ENCODE results near the gene MYO5A.
"Not testable (repeated sequence)": the region's sequence is repeated elsewhere in the genome, so short reads cannot be mapped to it uniquely, and the experiment has no call there.

MYO5A gene

DNA sequence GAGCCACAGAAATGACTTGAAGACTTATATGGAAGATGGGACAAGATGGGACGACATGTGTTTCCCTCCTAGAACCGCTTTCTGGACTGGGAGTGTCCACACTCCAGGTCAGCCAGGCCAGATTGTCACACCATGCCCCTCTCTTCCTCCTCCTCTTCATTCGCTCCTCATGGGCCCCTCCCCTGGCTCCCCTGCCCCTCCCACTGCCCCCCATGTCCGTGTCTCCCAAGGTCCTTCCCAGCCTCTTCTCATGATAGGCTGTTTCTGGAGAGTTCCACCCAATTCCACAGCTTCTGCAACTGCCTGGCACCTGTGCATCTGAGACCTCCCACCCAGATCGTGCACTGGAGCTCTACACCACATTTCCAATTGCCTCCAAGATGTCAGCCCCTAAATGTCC, 239.7 kb downstream of the MYO5A start:
- no peak for TF ChIP-seq CTCF (IDR thresholded peaks at IDR 0.05; ENCODE audit: low read depth, low read length)
- H3K4me3 ChIP-seq (ENCODE audit: low read depth, low read length), result no peak overlapping the region

- no peak for TF ChIP-seq CTCF (IDR thresholded peaks at IDR 0.05; ENCODE audit: low read depth, low read length)
- H3K4me3 ChIP-seq (ENCODE audit: low read depth, low read length), result no peak overlapping the region
Measured at GRCh38 chr15:52288051-52288942, 240.4 kb downstream of the MYO5A start.

- TF ChIP-seq CTCF (IDR thresholded peaks at IDR 0.05; ENCODE audit: low read depth, low read length), result no peak
- no peak overlapping the region for H3K4me3 ChIP-seq (ENCODE audit: low read depth, low read length)
Measured at GRCh38 chr15:52287114-52287513, 241.6 kb downstream of the MYO5A start.

- H3K4me3 ChIP-seq (ENCODE audit: low read depth, low read length), result not testable (repeated sequence)
Measured at GRCh38 chr15:52285941-52286340, 242.7 kb downstream of the MYO5A start.

DNA sequence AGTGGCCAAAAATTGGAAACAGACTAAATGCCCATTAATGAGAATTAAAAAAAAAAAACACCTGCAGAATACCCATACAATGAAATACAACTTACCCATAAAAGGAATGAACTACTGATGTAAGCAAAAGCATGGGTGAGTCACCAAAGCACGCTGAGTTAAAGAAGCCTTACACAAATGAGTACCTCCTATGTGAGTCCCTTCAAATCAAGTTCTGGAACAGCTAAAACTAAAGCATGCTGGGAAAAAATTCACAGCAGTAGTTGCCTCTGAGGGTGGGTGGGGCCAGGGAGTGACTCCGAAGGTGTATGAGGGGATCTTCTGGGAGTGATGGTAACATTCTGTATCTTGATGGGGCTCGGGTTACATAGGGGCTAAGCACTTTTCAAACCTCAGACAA, 244.5 kb downstream of the MYO5A start:
- no peak for TF ChIP-seq CTCF (IDR thresholded peaks at IDR 0.05; ENCODE audit: low read depth, low read length)
- H3K4me3 ChIP-seq (ENCODE audit: low read depth, low read length), result no peak overlapping the region

DNA sequence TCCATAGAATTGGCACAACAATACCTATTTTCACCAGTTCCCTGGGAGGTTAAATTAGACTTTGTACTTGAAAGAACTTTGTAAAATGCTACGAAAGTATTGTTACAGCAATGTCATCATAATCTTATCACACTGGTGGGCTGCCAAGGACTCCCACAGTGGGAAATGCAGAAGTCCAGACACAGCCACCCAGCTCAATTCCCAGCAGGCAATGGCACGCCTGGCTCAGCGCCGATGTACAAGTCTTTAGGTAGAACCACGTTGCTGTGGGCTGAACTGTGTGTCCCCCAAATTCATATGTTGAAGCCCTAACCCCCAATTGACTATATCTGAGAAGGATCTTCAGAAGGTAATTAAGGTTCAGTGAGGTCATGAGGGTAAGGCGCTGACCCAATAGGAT, 245.4 kb downstream of the MYO5A start:
- TF ChIP-seq CTCF (IDR thresholded peaks at IDR 0.05; ENCODE audit: low read depth, low read length), result no peak

GRCh38 chr15:52282418-52282817, 246.3 kb downstream of the MYO5A start:
- no peak for TF ChIP-seq CTCF (IDR thresholded peaks at IDR 0.05; ENCODE audit: low read depth, low read length)
- no peak overlapping the region for H3K4me3 ChIP-seq (ENCODE audit: low read depth, low read length)

More for the DNA sequence above, 245.4 kb downstream of the MYO5A start:
- H3K4me3 ChIP-seq (ENCODE audit: low read depth, low read length), result no peak overlapping the region

Data from WI38 (cell line).